GM18511 (cell line): ENCODE data around the gene CDC42EP5.
A peak's percentile ranks its signal among the peaks of the same experiment; 100 is the strongest.
"Not testable (repeated sequence)": the region's sequence is repeated elsewhere in the genome, so short reads cannot be mapped to it uniquely, and the experiment has no call there.

Source experiments
- ATAC-seq: cut with Tn5 transposase; IDR thresholded peaks from one replicate; pipeline ENCODE4 v1.9.1; 2021; ENCODE audit warnings: mild to moderate bottlenecking, moderate library complexity; ENCODE audit not compliant: unreplicated experiment

CDC42EP5 gene

GRCh38 chr19:54489766-54490165 lies 16.7 kb upstream of the CDC42EP5 start:
- ATAC-seq = no peak

DNA sequence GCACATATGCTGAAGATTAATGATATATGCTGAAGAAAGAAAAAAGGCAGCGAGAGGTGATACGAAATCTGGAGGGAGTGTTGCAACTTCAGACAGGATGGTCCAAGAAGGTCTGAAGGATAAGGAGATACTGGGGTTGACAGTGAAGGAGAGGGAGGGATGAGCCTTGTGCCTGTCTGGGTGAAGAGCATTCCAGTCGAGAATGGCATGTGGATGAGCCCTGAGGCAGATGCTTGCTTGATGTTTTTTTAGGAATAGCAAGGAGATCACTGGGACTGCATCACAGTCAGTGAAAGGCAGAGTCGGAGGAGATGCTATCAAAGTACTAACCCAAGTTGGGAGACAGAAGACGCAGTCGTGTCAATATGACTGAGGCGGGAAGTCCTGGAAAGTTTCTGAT lies 16.2 kb upstream of the CDC42EP5 start:
- ATAC-seq = no peak

DNA sequence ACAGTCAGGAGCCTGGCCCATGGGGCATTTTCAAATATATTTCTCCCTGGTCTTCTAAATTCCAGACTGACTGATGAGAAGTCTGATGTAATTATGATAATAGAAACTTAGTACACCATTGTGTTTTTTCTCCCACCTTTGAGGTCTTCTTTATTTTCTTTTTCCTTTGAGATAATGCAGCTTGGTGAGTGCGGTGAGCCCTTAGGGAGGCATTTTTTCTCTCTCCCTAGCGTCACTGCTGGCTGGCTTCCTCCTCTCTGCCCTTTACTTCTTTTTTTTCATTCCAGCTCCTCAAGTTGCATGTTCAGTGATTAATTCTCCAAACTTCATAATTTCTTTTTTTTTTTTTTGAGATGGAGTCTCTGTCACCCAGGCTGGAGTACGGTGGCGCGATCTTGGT lies 12.8 kb upstream of the CDC42EP5 start:
- no peak for ATAC-seq

DNA sequence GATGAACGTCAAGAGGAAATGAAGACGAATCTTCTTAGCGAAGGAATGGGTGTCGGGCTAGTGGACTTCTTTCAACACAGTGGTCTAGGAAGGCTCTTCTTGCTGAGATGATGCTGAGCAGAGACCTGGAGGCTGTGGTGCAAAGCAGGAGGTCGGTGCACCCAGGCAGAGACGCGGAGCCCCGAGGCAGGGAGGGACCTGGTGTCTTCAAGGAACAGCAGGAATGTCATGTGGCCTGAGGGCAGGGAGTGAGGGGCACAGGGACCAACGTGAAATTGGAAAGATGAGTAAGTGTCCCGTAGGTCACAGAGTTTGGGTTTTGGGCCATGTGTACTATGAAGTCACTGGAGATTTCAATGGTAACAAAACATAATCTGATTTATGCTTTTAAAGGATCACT lies 11.4 kb upstream of the CDC42EP5 start:
- no peak for ATAC-seq

- no peak for ATAC-seq
These were observed 9.8 kb upstream of the CDC42EP5 start for GRCh38 chr19:54482889-54483288.

GRCh38 chr19:54481326-54481930 lies 8.3 kb upstream of the CDC42EP5 start:
- ATAC-seq = no peak

DNA sequence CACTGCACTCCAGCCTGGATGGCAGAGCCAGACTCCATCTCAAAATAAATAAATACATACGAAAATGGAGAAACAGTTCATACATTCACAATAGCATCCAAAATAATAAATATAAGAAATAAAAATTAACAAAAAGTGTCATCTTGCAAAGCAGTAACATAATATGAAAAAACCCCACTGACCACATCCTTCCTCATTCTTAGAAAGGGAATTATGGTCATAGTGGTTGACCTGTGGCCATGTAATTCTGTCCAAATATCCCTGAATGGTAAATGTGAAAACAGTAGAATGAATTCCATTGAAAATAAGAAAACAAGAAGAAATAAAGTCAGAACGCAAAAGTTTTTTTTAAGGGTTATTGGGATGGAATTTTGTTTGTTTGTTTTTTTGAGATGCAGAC lies 7.0 kb upstream of the CDC42EP5 start:
- ATAC-seq = no peak

GRCh38 chr19:54478677-54479266 lies 5.7 kb upstream of the CDC42EP5 start:
- ATAC-seq = no peak

- no peak for ATAC-seq
These were observed 4.6 kb upstream of the CDC42EP5 start for GRCh38 chr19:54477650-54478049.

GRCh38 chr19:54475706-54476105 lies 2.6 kb upstream of the CDC42EP5 start:
- ATAC-seq = no peak

DNA sequence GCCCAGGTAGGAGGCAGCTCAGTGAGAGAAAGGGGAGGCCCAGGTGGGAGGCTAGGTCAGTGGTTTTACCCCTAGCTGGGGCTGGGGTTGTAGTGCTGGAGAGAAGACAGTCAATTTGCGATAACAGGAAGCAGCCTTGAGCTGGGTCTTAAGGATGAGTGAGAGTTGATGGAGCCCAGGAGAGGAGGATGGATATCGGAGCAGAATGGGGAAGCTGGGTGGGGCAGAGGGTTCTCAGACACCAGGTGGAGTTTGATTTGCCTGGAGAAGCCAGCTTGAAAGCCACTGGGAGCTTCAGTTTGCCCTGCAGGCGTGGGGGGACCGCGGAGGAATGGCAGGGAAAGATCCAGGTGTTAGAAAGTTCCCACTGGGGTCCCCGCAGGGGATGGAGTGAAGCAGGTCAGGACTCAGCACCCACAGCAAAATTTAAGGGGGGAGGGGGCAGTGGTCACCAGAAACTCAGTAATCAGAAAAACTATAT lies 836 bp upstream of the CDC42EP5 start:
- ATAC-seq = no peak

DNA sequence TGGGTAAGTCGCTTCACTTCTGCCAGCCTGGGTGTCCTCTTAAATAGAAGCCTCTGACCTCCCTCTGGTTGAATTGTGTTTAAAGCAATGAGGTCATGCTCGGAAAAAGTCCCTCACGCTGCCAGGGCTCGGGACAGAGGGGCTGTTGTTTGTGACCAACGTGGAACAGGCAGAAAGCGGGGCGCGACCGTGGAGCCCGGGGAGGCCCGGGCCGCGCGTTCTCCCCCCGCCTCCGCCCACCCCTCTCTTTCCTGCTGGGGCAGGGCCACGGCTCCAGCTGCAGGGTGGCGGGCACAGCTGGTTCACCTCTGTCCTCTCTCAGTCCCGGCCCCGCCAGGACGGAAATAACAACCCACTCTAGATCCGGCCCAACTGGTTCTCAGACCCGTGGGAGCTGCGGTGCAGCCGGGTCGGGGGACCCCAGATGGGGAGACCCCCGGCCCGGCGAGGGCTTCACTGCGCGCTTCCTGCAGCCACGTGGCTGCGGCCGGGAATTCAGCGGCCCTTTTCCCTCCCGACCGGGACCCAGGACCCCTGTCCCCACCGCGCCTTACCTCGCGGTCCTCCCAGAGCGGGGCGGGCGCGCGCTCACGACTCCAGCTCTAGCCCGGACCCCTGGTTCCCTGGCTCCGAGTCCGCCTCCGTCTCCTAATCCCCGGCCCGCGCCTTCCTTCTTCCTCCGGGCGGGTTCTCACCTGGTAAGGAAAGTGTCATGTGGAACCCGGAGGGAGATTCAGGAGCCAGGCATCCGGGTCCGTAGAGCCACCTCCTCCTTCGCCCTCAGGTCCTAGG lies 1.9 kb downstream of the CDC42EP5 start:
- ATAC-seq = no peak

DNA sequence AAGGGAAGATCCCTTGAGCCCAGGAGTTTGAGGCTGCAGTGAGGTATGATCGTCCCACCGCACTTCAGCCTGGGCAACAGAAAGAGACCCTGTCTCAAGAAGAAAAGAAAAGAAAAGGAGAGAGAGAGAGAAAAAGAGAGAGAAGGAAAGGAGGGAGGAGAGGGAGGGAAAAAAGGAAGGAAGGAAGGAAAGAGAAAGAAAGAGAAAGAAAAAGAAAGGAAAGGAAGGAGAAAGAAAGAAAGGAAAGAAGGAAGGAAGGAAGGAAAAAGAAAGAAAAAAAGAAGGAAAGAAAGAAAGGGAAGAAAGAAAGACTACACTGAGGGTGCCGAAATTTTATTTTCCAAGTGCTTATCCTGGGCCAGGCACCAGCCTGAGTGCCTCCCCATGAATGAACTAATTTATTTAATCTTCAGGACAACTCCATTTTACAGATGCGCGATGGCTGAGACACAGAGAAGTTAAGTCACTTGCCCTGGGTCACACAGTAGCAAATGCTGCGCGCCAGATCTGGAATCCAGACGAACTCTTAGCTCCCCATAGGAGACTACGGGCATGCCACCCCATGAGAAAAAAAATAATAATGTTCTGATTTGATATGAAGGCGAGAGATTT lies 2.7 kb downstream of the CDC42EP5 start:
- ATAC-seq = no peak

DNA sequence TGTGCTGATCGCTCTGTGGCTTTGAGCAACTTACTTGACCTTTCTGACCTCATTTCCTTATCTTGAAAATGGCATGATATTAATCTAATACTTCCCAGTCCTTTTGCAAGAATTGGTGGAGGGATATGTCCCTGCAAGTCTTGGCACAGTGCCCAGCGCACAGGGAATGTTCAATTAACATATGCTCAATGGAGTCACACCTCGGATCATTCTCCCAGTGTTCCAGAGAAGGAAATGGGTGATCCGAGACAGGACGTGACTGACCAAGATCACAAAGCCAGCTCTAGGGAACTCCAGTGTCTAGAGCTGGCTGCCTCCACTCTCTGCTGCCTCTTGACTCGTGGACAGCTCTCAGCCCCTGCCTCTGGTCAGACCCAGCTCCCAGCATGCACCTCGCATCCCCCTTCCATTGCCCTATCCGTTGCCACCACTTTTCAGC lies 3.6 kb downstream of the CDC42EP5 start:
- no peak for ATAC-seq

DNA sequence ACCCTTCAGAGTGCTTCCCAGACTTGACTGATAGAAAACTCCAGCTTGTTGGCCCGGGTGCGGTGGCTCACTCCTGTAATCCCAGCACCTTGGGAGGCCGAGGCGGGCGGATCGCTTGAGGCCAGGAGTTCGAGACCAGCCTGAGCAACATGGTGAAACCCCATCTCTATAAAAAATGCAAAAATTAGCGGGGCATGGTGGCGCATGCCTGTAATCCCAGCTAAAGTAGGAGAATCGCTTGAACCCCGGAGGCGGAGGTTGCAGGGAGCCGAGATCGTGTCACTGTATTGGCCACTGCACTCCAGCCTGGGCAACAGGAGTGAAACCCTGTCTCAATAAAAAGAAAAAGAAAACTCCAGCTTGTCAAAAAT lies 7.0 kb downstream of the CDC42EP5 start:
- not testable (repeated sequence) for ATAC-seq

- no peak for ATAC-seq
These were observed 7.5 kb downstream of the CDC42EP5 start for GRCh38 chr19:54465426-54466109.

DNA sequence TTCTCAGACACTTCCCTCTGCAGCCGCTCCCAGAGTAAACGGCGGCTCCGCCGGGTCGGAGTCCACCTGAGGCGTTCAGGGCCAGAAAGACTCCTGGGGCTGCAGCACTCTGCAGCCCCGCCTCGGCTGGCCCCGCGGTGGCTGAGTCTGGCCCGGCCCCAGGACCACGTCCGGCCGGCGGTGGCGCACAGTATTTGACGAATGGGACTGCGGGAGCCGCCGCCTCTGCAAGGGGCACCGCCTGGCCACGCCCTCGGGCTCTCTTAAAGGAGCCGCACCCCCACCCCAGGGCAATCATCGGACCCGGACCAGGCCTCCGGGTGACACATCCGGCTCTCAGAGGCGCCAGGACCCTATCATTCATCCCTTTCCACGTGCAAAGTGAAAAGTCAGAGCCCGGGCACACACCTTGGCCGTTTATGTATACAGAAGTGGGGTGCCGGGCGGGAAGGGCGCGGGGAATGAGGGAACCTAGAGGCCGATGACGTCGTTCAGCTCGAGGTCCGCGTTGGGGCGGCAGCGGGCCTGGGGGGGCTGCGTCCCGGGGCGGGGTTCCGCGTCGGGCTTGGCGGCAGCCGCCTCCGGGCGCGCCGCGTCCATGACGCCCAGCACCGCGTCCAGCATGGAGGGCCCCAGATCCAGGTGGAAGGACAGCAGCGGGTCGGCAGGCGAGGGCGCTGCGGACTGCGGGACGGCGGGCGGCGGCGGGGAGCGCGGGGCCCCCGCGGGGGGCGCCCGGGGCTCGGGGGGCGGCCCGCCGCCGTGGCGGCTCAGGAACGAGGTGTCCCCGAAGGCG lies 8.3 kb downstream of the CDC42EP5 start:
- peak; percentile 51 for ATAC-seq

DNA sequence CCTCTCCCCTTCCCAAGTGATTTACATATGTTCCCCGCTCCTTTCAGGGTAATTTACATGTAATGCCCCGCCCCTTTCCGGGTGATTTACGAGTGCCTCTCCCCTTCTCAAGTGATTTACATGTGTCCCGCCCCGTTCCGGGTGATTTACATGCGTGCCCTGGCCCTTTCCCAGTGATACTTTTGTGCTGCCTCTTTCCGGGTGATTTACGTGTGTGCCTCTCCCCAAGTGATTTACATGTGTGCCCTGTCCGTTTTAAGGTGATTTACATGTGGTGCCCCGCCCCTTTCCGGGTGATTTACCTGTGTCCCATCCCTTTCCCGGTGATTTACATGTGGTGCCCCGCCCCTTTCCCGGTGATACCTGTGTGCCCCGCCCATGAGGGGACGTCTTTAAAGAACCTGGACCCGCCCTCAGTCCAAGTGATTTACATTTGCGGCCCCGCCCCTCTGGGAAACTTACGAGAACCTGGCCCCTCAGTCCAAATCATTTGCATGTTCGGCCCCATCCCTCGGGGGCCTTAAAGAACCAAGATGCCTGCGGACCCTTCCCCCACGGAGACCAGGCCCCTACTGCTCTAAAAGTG lies 9.0 kb downstream of the CDC42EP5 start:
- ATAC-seq = peak; percentile 51

- peak; percentile 68 for ATAC-seq
These were observed 9.5 kb downstream of the CDC42EP5 start, which contains the start of gene LENG9 for GRCh38 chr19:54463531-54464043. Gene LENG9 (minus strand): TSS chr19:54463778. CDS start chr19:54463526, 252 bp downstream.
